Measurements from ENCODE around the gene GPR132. TPM values are rescaled to one million over a fixed set of nuclear protein-coding genes. Genes with fewer than 3 reads are reported as not detected.

Gene GPR132
- total RNA-seq, 3 donors from 2014 or later, result 1.3 to 2.9 (median 1.8) TPM

DNA sequence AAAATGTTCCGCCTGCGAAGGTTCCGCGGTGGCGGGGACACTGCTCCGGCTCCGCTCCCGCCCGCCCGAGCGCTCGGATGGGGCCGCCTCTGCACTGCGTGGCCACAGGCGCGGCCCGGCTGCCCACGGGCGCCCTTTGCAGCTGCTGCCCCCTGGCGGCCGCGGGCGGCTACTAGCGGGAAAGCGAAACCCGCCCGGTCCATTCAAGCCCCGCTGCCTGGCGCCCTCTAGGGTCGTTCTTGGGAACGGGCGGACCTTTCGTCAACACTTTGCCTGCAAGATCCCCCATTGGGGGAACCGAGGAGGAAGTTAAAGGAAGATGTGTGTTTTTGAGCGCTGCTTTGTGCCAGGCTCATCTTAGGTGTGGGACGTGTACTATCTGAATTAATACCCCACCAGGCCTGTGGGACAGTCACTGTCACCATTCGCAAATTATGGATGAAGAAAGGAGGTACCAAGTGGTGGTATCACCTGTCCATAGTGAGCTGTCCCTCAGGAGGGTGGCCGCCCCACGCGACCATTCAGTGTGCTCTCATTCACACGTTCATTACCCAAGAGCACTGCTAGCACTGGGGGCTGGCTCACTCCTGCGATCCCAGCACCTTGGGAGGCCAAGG, 19.4 kb downstream of the GPR132 start:
- no peaks in the 10 kb centered on the region for H3K9me3 ChIP-seq
- intact Hi-C loops (cut with DNase I; ENCODE audit: low total_unique reads), result no loop called here
- H3K36me3 ChIP-seq, result no peaks in the 10 kb centered on the region
- H3K4me1 ChIP-seq, result no peaks in the 10 kb centered on the region
- peak overlapping the region in 1 of 3 donors; percentile 37 for H3K4me3 ChIP-seq
- H3K27ac ChIP-seq, result no peak overlapping the region
- DNase-seq (ENCODE audit: low spot score in 2 of 2), result peak; percentile 71 to 94
- TF ChIP-seq POLR2A (IDR thresholded peaks at IDR 0.05) (no peak), POLR2AphosphoS5 (IDR thresholded peaks at IDR 0.05) (peak; percentile 39 to 66 (median 50))
- TF ChIP-seq, protein P1, sequence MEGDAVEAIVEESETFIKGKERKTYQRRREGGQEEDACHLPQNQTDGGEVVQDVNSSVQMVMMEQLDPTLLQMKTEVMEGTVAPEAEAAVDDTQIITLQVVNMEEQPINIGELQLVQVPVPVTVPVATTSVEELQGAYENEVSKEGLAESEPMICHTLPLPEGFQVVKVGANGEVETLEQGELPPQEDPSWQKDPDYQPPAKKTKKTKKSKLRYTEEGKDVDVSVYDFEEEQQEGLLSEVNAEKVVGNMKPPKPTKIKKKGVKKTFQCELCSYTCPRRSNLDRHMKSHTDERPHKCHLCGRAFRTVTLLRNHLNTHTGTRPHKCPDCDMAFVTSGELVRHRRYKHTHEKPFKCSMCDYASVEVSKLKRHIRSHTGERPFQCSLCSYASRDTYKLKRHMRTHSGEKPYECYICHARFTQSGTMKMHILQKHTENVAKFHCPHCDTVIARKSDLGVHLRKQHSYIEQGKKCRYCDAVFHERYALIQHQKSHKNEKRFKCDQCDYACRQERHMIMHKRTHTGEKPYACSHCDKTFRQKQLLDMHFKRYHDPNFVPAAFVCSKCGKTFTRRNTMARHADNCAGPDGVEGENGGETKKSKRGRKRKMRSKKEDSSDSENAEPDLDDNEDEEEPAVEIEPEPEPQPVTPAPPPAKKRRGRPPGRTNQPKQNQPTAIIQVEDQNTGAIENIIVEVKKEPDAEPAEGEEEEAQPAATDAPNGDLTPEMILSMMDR (IDR thresholded peaks at IDR 0.05), result peak; percentile 96 to 100 (median 97)
- no peaks in the 10 kb centered on the region for H3K27me3 ChIP-seq

DNA sequence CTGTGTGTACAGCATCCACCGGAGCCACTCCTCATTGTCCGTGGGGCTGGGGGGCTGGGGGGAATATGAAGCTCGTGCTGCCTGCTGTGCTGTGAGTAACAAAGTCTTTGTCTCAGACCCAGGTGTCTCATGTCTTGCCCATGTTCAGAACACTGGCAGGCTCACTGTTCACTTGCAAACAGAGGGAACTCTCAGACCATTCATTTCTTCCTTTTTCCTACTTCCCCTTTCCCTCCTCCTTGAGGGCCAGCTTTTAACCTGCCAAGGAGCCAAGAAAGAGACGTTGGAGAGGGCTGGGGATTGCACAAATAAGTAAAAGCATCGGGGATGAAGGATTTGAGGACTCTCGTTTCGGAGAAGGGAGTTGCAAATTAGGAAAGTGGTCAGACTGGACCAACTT, 21.6 kb downstream of the GPR132 start:
- Histone ChIP-seq H3K27ac (no peak overlapping the region), H3K27me3 (no peaks in the 10 kb centered on the region), H3K9me3 (no peaks in the 10 kb centered on the region), H3K36me3 (no peaks in the 10 kb centered on the region), H3K4me3 (no peak overlapping the region), H3K4me1 (no peaks in the 10 kb centered on the region)
- intact Hi-C loops (cut with DNase I; ENCODE audit: low total_unique reads), result loop anchor here (2.0 kb wide), 1 partner anchor 69 kb away; no protein-coding TSS in a partner anchor
- DNase-seq (ENCODE audit: low spot score in 2 of 2), result no peak
- TF ChIP-seq POLR2AphosphoS5 (IDR thresholded peaks at IDR 0.05) (no peak), POLR2A (IDR thresholded peaks at IDR 0.05) (no peak)
- TF ChIP-seq, protein P1 (IDR thresholded peaks at IDR 0.05), result no peak

DNA sequence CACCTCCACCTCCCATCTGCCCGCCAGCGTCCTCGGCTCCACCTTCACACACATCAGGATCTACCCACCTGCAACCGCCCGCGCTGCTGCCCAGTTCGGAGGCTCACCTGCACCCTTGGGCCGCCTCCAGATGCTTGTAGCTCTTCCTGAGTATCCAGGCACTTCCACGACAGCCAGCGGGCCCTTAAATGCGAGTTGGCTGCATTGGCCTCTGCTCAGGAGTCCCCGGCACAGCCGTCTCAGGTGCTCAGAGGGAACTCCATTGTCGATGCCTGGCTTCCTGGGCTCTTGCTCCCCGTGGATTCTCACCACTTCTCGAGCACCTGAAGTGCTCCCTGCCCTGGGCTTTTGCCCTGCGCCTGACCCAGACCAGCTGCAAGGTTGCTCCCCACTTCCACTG, 22.4 kb downstream of the GPR132 start:
- intact Hi-C loops (cut with DNase I; ENCODE audit: low total_unique reads), result loop anchor here (2.0 kb wide), 1 partner anchor 68 kb away; no protein-coding TSS in a partner anchor
- no peaks in the 10 kb centered on the region for H3K27me3 ChIP-seq
- no peak overlapping the region for H3K27ac ChIP-seq

DNA sequence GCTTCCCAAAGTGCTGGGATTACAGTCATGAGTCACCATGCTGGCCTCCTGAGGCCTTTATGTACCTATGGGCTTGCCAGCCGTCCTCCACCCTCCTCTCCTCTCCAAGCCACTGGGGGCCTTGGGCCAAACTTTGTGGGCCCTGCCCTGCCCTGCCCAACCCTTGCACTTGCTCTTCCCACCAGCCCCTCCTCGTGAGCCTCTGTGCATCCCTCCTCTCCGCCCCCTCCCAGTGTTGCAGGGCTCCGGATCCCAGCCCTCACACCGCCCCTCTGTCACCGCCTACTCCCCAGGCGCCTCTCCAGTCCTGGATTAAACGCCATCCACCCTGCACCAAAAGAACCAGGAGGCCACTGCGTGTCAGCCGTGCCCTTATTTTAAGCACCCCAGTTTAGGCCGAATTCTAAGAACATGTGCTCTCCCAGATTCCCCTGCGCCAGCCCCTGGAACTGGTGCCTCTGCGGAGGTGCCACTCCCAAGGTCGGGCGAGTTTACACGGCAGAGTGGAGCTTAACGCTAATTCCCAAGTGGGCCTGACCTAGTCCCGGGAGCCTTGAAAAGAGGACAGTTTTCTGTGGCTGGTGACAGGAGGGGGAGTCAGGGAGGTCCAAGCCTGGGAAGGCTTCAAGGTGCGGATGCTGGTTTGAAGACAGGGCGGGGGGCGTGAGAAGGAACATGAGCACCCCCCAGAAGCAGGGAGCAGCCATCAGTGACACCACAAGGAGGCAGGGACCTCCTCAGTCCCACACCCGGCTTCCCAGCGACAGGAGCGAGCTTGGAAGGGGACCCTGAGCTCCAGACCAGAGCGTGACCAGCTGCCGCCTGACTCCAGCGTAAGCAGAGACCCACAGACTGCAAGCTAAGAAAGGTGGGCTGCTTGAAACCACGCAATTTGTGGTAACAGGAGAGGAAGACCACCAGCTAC, 23.1 kb downstream of the GPR132 start:
- TF ChIP-seq POLR2A (IDR thresholded peaks at IDR 0.05) (no peak), POLR2AphosphoS5 (IDR thresholded peaks at IDR 0.05) (no peak)
- TF ChIP-seq, protein P1 (IDR thresholded peaks at IDR 0.05), result no peak
- intact Hi-C loops (cut with DNase I; ENCODE audit: low total_unique reads), result loop anchor here (2.0 kb wide), 1 partner anchor 67 kb away; no protein-coding TSS in a partner anchor
- no peaks in the 10 kb centered on the region for H3K9me3 ChIP-seq
- no peaks in the 10 kb centered on the region for H3K27me3 ChIP-seq
- no peak for DNase-seq (ENCODE audit: low spot score in 2 of 2)
- H3K4me1 ChIP-seq, result no peaks in the 10 kb centered on the region
- H3K27ac ChIP-seq, result no peak overlapping the region
- H3K4me3 ChIP-seq, result no peak overlapping the region
- H3K36me3 ChIP-seq, result no peaks in the 10 kb centered on the region

More for the DNA sequence above, 22.4 kb downstream of the GPR132 start:
- no peak for TF ChIP-seq POLR2AphosphoS5 (IDR thresholded peaks at IDR 0.05)
- TF ChIP-seq, protein P1 (IDR thresholded peaks at IDR 0.05), result no peak
- TF ChIP-seq POLR2A (IDR thresholded peaks at IDR 0.05), result no peak
- Histone ChIP-seq H3K36me3 (no peaks in the 10 kb centered on the region), H3K9me3 (no peaks in the 10 kb centered on the region), H3K4me3 (no peak overlapping the region), H3K4me1 (no peaks in the 10 kb centered on the region)
- no peak for DNase-seq (ENCODE audit: low spot score in 2 of 2)

Data from breast epithelium (tissue), 4 donors.